ENCODE results near the gene SEC14L3. TPM values are rescaled to one million over a fixed set of nuclear protein-coding genes. Genes with fewer than 3 reads are reported as not detected.

The SEC14L3 gene
- total RNA-seq, 6 experiments from 2014 or later: not detected

- Mint-ChIP-seq H3K27ac (no peak overlapping the region), H3K27me3 (ENCODE audit: insufficient read depth) (peaks cover 16% of the 10 kb centered on the region), H3K9me3 (no peaks in the 10 kb centered on the region), H3K4me1 (ENCODE audit: low read depth) (peaks cover 14% of the 10 kb centered on the region), H3K4me3 (no peak overlapping the region), H3K36me3 (ENCODE audit: low read depth) (no peaks in the 10 kb centered on the region)
- no peak for TF ChIP-seq CTCF (IDR thresholded peaks at IDR 0.05)
- no peak for DNase-seq
Observed at GRCh38 chr22:30486661-30487115, 14.9 kb upstream of the SEC14L3 start.

GRCh38 chr22:30486118-30486517 lies 14.3 kb upstream of the SEC14L3 start:
- no peak for TF ChIP-seq CTCF (IDR thresholded peaks at IDR 0.05)
- Mint-ChIP-seq H3K4me1 (ENCODE audit: low read depth) (peaks cover 19% of the 10 kb centered on the region), H3K9me3 (no peaks in the 10 kb centered on the region), H3K4me3 (no peak overlapping the region), H3K27me3 (ENCODE audit: insufficient read depth) (peaks cover 21% of the 10 kb centered on the region), H3K36me3 (ENCODE audit: low read depth) (no peaks in the 10 kb centered on the region), H3K27ac (no peak overlapping the region)
- no peak for DNase-seq

GRCh38 chr22:30485362-30485988 lies 13.7 kb upstream of the SEC14L3 start:
- no peak overlapping the region for H3K27ac Mint-ChIP-seq

GRCh38 chr22:30483169-30483568 lies 11.4 kb upstream of the SEC14L3 start:
- no peaks in the 10 kb centered on the region for H3K36me3 Mint-ChIP-seq (ENCODE audit: low read depth)
- no peak for TF ChIP-seq CTCF (IDR thresholded peaks at IDR 0.05)
- H3K27ac Mint-ChIP-seq: no peak overlapping the region
- no peak overlapping the region for H3K4me3 Mint-ChIP-seq
- H3K27me3 Mint-ChIP-seq (ENCODE audit: insufficient read depth): peaks cover 28% of the 10 kb centered on the region
- H3K9me3 Mint-ChIP-seq: no peaks in the 10 kb centered on the region
- H3K4me1 Mint-ChIP-seq (ENCODE audit: low read depth): peaks cover 20% of the 10 kb centered on the region
- DNase-seq: peak; percentile 6

More at GRCh38 chr22:30485362-30485988, 13.7 kb upstream of the SEC14L3 start:
- no peaks in the 10 kb centered on the region for H3K9me3 Mint-ChIP-seq
- H3K4me1 Mint-ChIP-seq (ENCODE audit: low read depth): peaks cover 20% of the 10 kb centered on the region
- no peaks in the 10 kb centered on the region for H3K36me3 Mint-ChIP-seq (ENCODE audit: low read depth)
- TF ChIP-seq CTCF (IDR thresholded peaks at IDR 0.05): peak; percentile 99
- no peak overlapping the region for H3K4me3 Mint-ChIP-seq
- H3K27me3 Mint-ChIP-seq (ENCODE audit: insufficient read depth): peaks cover 23% of the 10 kb centered on the region
- DNase-seq: peak; percentile 36

GRCh38 chr22:30481711-30482110 lies 9.9 kb upstream of the SEC14L3 start:
- TF ChIP-seq CTCF (IDR thresholded peaks at IDR 0.05): no peak
- H3K9me3 Mint-ChIP-seq: no peaks in the 10 kb centered on the region
- peaks cover 20% of the 10 kb centered on the region for H3K4me1 Mint-ChIP-seq (ENCODE audit: low read depth)
- peaks cover 31% of the 10 kb centered on the region for H3K27me3 Mint-ChIP-seq (ENCODE audit: insufficient read depth)
- H3K27ac Mint-ChIP-seq: no peak overlapping the region
- peak; percentile 29 for DNase-seq
- no peak overlapping the region for H3K4me3 Mint-ChIP-seq
- no peaks in the 10 kb centered on the region for H3K36me3 Mint-ChIP-seq (ENCODE audit: low read depth)
